ENCODE results near the gene KLK11.

KLK11 gene

GRCh38 chr19:51026554-51026831 lies at the start of gene KLK11:
Gene KLK11, minus strand, starts transcription at chr19:51026616. Its CDS starts 985 bp downstream, at chr19:51025631.
- peak; percentile 66 to 75 (median 71) for DNase-seq

- no peak for DNase-seq
These were observed 49.6 kb upstream of the KLK11 start for GRCh38 chr19:51075998-51076397.

- peak in 2 of 3 experiments; percentile 49 to 85 for DNase-seq
These were observed 44.6 kb upstream of the KLK11 start for GRCh38 chr19:51071095-51071405.

- peak in 2 of 3 experiments; percentile 27 to 49 for DNase-seq
These were observed 44.1 kb upstream of the KLK11 start for GRCh38 chr19:51070334-51071094.

- peak in 1 of 3 experiments; percentile 2 for DNase-seq
These were observed 40.2 kb upstream of the KLK11 start for GRCh38 chr19:51066393-51067186.

- no peak for DNase-seq
These were observed 39.0 kb upstream of the KLK11 start for GRCh38 chr19:51065221-51065960.

GRCh38 chr19:51064534-51065220 lies 38.3 kb upstream of the KLK11 start, which contains the start of gene KLK13:
Gene KLK13, minus strand, starts transcription at chr19:51065092. Its CDS starts 25 bp downstream, at chr19:51065067.
- DNase-seq, result no peak

- peak in 1 of 3 experiments; percentile 20 for DNase-seq
These were observed 37.2 kb upstream of the KLK11 start for GRCh38 chr19:51063664-51064063.

- no peak for DNase-seq
These were observed 34.6 kb upstream of the KLK11 start for GRCh38 chr19:51060973-51061372.

GRCh38 chr19:51060336-51060735 lies 33.9 kb upstream of the KLK11 start:
- no peak for DNase-seq

GRCh38 chr19:51059715-51060114 lies 33.3 kb upstream of the KLK11 start:
- DNase-seq, result peak in 1 of 3 experiments; percentile 4

- DNase-seq, result no peak
These were observed 29.4 kb upstream of the KLK11 start for GRCh38 chr19:51055866-51056265.

- DNase-seq, result no peak
These were observed 20.6 kb upstream of the KLK11 start for GRCh38 chr19:51047031-51047335.

GRCh38 chr19:51044327-51044726 lies 17.9 kb upstream of the KLK11 start:
- DNase-seq, result no peak

GRCh38 chr19:51043497-51043896 lies 17.1 kb upstream of the KLK11 start:
- no peak for DNase-seq

- no peak for DNase-seq
These were observed 13.7 kb upstream of the KLK11 start for GRCh38 chr19:51040151-51040550.

GRCh38 chr19:51036519-51036918 lies 10.1 kb upstream of the KLK11 start:
- no peak for DNase-seq

- peak; percentile 26 to 74 (median 56) for DNase-seq
These were observed 8.3 kb upstream of the KLK11 start, which contains the start of gene KLK12 for GRCh38 chr19:51034704-51035103. Gene KLK12, minus strand, starts transcription at chr19:51035002. Its CDS starts 381 bp downstream, at chr19:51034621.

GRCh38 chr19:51031880-51032225 lies 5.4 kb upstream of the KLK11 start:
- no peak for DNase-seq

GRCh38 chr19:51031220-51031879 lies 4.9 kb upstream of the KLK11 start:
- DNase-seq, result no peak

- DNase-seq, result no peak
These were observed 4.2 kb upstream of the KLK11 start for GRCh38 chr19:51030631-51031030.

GRCh38 chr19:51029718-51030117 lies 3.3 kb upstream of the KLK11 start:
- DNase-seq, result no peak

- no peak for DNase-seq
These were observed 1.5 kb upstream of the KLK11 start for GRCh38 chr19:51027873-51028272.

All from NCI-H1417 (cell line).